Measurements from ENCODE around the gene TCEAL9.

DNA sequence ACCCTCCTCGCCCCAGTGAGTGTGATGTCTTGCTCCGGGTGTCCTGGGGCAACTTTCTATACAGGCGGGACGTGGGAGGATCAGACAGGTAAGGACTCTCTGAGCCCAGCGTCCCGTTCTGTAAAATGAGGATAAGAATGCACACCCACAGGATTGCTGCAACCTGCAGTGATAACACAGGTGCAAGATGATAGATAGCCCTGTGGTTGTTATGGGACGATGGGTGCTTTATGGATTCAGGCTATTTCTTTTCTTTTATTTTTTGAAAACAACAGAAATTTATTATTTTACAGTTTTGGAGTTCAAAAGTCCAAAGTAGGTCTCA, 48.7 kb downstream of the TCEAL9 start:
- TF ChIP-seq, protein P1, sequence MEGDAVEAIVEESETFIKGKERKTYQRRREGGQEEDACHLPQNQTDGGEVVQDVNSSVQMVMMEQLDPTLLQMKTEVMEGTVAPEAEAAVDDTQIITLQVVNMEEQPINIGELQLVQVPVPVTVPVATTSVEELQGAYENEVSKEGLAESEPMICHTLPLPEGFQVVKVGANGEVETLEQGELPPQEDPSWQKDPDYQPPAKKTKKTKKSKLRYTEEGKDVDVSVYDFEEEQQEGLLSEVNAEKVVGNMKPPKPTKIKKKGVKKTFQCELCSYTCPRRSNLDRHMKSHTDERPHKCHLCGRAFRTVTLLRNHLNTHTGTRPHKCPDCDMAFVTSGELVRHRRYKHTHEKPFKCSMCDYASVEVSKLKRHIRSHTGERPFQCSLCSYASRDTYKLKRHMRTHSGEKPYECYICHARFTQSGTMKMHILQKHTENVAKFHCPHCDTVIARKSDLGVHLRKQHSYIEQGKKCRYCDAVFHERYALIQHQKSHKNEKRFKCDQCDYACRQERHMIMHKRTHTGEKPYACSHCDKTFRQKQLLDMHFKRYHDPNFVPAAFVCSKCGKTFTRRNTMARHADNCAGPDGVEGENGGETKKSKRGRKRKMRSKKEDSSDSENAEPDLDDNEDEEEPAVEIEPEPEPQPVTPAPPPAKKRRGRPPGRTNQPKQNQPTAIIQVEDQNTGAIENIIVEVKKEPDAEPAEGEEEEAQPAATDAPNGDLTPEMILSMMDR (IDR thresholded peaks at IDR 0.05), result no peak
- TF ChIP-seq POLR2A (IDR thresholded peaks at IDR 0.05), result no peak
